LNCaP clone FGC (cell line): Measurements from ENCODE around the gene SNX30.

Source experiments
- DNase-seq: peaks from one replicate; pipeline ENCODE4 v3.0.0-alpha.2; 2011; ENCODE audit warnings: low read depth
- H3K4me3 ChIP-seq: 2 replicates; pipeline ENCODE4 v1.5.1; 2011; ENCODE audit warnings: mild to moderate bottlenecking, low read depth, low read length, control low read depth
- TF ChIP-seq, protein P1 (sequence below): IDR thresholded peaks from 2 replicates; pipeline ENCODE4 v1.5.1; 2012; ENCODE audit warnings: mild to moderate bottlenecking; ENCODE audit not compliant: control insufficient read depth, insufficient read depth; ENCODE audit errors: extremely low read depth

Gene SNX30

DNA sequence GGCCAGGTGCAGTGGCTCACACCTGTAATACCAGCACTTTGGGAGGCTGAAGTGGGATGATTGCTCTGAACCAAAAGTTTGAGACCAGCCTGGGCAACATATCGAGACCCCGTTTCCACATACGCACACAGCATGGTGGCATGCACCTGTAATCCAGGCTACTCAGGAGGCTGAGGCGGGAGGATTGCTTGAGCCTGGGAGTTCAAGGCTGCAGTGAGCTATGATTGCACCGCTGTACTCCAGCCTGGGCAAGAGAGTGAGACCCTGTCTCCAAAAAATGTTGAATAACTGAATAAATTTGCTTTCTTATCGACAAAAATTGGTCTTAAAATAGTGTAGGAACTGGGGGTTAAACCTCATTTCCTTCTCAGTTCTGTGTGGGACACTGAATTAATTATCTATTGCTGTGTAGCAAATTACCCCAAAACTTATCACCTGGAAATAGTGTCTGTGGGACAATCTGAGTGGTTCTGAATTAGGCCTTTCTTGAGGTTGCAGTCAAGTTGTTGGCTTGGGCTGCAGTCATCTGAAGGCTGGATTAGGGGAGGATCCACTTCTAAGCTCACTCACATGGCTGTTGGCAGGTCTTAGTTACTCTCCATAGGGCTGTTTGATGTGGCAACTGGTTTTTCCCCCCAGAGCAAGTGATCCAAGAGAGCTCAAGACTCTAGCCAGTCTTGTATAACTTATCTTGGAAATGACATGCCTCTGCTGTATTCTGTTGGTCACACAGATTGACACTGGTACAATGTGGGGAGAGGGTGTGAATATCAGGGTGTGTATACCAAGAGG is 2.0 kb downstream of the SNX30 start:
- TF ChIP-seq, protein P1, sequence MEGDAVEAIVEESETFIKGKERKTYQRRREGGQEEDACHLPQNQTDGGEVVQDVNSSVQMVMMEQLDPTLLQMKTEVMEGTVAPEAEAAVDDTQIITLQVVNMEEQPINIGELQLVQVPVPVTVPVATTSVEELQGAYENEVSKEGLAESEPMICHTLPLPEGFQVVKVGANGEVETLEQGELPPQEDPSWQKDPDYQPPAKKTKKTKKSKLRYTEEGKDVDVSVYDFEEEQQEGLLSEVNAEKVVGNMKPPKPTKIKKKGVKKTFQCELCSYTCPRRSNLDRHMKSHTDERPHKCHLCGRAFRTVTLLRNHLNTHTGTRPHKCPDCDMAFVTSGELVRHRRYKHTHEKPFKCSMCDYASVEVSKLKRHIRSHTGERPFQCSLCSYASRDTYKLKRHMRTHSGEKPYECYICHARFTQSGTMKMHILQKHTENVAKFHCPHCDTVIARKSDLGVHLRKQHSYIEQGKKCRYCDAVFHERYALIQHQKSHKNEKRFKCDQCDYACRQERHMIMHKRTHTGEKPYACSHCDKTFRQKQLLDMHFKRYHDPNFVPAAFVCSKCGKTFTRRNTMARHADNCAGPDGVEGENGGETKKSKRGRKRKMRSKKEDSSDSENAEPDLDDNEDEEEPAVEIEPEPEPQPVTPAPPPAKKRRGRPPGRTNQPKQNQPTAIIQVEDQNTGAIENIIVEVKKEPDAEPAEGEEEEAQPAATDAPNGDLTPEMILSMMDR = no peak
- DNase-seq = no peak
- no peak overlapping the region for H3K4me3 ChIP-seq

- DNase-seq = no peak
- H3K4me3 ChIP-seq = no peak overlapping the region
- TF ChIP-seq, protein P1 = no peak
Observed at GRCh38 chr9:112753725-112754124, 3.2 kb downstream of the SNX30 start.

- DNase-seq = no peak
- TF ChIP-seq, protein P1 = no peak
- H3K4me3 ChIP-seq = no peak overlapping the region
Observed at GRCh38 chr9:112754578-112754977, 4.0 kb downstream of the SNX30 start.

GRCh38 chr9:112755016-112755427 is 4.5 kb downstream of the SNX30 start:
- TF ChIP-seq, protein P1 = no peak
- H3K4me3 ChIP-seq = no peak overlapping the region
- DNase-seq = no peak

DNA sequence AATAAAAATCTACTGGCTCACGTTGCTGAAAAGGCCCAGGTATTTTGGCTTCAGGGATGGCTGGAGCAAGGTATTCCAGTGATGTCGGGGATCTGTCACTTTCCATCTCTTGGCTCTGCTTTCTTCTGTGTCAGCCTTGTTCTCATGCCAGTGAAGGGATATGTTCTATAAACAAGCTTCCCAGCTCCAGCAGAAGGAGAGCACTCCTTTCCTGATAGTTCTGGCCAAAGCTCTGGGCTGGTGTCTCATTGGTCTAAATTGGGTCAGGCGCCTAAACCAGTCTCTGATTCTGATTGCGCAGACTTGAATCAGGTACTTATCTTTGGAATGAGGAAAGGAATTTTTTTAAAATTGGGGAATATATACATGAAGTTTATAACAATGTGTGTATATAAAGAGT is 5.1 kb downstream of the SNX30 start:
- no peak overlapping the region for H3K4me3 ChIP-seq
- TF ChIP-seq, protein P1 = no peak
- peak; percentile 71 for DNase-seq

- H3K4me3 ChIP-seq = 0 out of 2 replicates have a peak overlapping the region, but pooled peaks have one; percentile 4
- TF ChIP-seq, protein P1 = no peak
- DNase-seq = peak; percentile 50
Observed at GRCh38 chr9:112757282-112757883, 6.8 kb downstream of the SNX30 start.
